ENCODE results near the gene PDE11A.

The PDE11A gene

GRCh38 chr2:177983183-177983788 is 89.3 kb downstream of the PDE11A start:
- Histone ChIP-seq H3K4me1 (peaks cover 2% of the 10 kb centered on the region), H3K27ac (peak overlapping the region; percentile 47), H2AFZ (no peak overlapping the region), H3K36me3 (ENCODE audit: control insufficient read depth, insufficient read depth, low read length) (no peaks in the 10 kb centered on the region), H3K27me3 (ENCODE audit: control insufficient read depth, insufficient read depth, low read length) (no peaks in the 10 kb centered on the region), H3K4me2 (ENCODE audit: low read length) (peak overlapping the region; percentile 78), H3K9ac (no peak overlapping the region), H3K9me3 (ENCODE audit: control insufficient read depth, low read length) (no peaks in the 10 kb centered on the region), H3K4me3 (ENCODE audit: low read depth, low read length) (peak overlapping the region; percentile 44), H3K79me2 (no peaks in the 10 kb centered on the region)
- TF ChIP-seq, protein P1, sequence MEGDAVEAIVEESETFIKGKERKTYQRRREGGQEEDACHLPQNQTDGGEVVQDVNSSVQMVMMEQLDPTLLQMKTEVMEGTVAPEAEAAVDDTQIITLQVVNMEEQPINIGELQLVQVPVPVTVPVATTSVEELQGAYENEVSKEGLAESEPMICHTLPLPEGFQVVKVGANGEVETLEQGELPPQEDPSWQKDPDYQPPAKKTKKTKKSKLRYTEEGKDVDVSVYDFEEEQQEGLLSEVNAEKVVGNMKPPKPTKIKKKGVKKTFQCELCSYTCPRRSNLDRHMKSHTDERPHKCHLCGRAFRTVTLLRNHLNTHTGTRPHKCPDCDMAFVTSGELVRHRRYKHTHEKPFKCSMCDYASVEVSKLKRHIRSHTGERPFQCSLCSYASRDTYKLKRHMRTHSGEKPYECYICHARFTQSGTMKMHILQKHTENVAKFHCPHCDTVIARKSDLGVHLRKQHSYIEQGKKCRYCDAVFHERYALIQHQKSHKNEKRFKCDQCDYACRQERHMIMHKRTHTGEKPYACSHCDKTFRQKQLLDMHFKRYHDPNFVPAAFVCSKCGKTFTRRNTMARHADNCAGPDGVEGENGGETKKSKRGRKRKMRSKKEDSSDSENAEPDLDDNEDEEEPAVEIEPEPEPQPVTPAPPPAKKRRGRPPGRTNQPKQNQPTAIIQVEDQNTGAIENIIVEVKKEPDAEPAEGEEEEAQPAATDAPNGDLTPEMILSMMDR (IDR thresholded peaks at IDR 0.05) = peak; percentile 91

- H3K4me1 ChIP-seq = no peaks in the 10 kb centered on the region
- no peak overlapping the region for H3K9ac ChIP-seq
- TF ChIP-seq, protein P1 (IDR thresholded peaks at IDR 0.05) = no peak
- no peak overlapping the region for H3K4me3 ChIP-seq (ENCODE audit: low read depth, low read length)
- peaks cover 11% of the 10 kb centered on the region for H3K79me2 ChIP-seq
- H3K36me3 ChIP-seq (ENCODE audit: control insufficient read depth, insufficient read depth, low read length) = no peaks in the 10 kb centered on the region
- no peaks in the 10 kb centered on the region for H3K27me3 ChIP-seq (ENCODE audit: control insufficient read depth, insufficient read depth, low read length)
- H3K9me3 ChIP-seq (ENCODE audit: control insufficient read depth, low read length) = no peaks in the 10 kb centered on the region
- no peak overlapping the region for H2AFZ ChIP-seq
- H3K4me2 ChIP-seq (ENCODE audit: low read length) = no peak overlapping the region
- H3K27ac ChIP-seq = no peak overlapping the region
Observed at GRCh38 chr2:177972782-177973181, 99.8 kb downstream of the PDE11A start.

GRCh38 chr2:177972123-177972522 is 100.5 kb downstream of the PDE11A start:
- H3K4me3 ChIP-seq (ENCODE audit: low read depth, low read length) = no peak overlapping the region
- no peaks in the 10 kb centered on the region for H3K9me3 ChIP-seq (ENCODE audit: control insufficient read depth, low read length)
- H2AFZ ChIP-seq = no peak overlapping the region
- no peaks in the 10 kb centered on the region for H3K4me1 ChIP-seq
- H3K27me3 ChIP-seq (ENCODE audit: control insufficient read depth, insufficient read depth, low read length) = no peaks in the 10 kb centered on the region
- no peak overlapping the region for H3K27ac ChIP-seq
- H3K4me2 ChIP-seq (ENCODE audit: low read length) = no peak overlapping the region
- peaks cover 11% of the 10 kb centered on the region for H3K79me2 ChIP-seq
- no peaks in the 10 kb centered on the region for H3K36me3 ChIP-seq (ENCODE audit: control insufficient read depth, insufficient read depth, low read length)
- no peak overlapping the region for H3K9ac ChIP-seq
- TF ChIP-seq, protein P1 (IDR thresholded peaks at IDR 0.05) = no peak

GRCh38 chr2:177970670-177971454 is 101.7 kb downstream of the PDE11A start:
- no peaks in the 10 kb centered on the region for H3K9me3 ChIP-seq (ENCODE audit: control insufficient read depth, low read length)
- H3K9ac ChIP-seq = no peak overlapping the region
- H3K79me2 ChIP-seq = peaks cover 11% of the 10 kb centered on the region
- no peaks in the 10 kb centered on the region for H3K27me3 ChIP-seq (ENCODE audit: control insufficient read depth, insufficient read depth, low read length)
- H3K36me3 ChIP-seq (ENCODE audit: control insufficient read depth, insufficient read depth, low read length) = no peaks in the 10 kb centered on the region
- H3K4me2 ChIP-seq (ENCODE audit: low read length) = no peak overlapping the region
- H3K4me3 ChIP-seq (ENCODE audit: low read depth, low read length) = no peak overlapping the region
- H3K4me1 ChIP-seq = no peaks in the 10 kb centered on the region
- TF ChIP-seq, protein P1 (IDR thresholded peaks at IDR 0.05) = no peak
- no peak overlapping the region for H2AFZ ChIP-seq
- H3K27ac ChIP-seq = no peak overlapping the region

All from parathyroid adenoma (tissue), 2 donors.